Sigmoid colon (tissue), 7 donors: Measurements from ENCODE around the gene CIART. TPM values are rescaled to one million over a fixed set of nuclear protein-coding genes. Genes with fewer than 3 reads are reported as not detected.
"Not testable (repeated sequence)": the region's sequence is repeated elsewhere in the genome, so short reads cannot be mapped to it uniquely, and the experiment has no call there.

Experiments used
- DNase-seq: peaks from one replicate; pipeline ENCODE4 v3.0.0-alpha.2; 2019
- H3K27ac ChIP-seq, 4 donors: fragments of 200-600 bp; sonication (generic); one replicate each; pipeline ENCODE4 v1.5.1; 2016 to 2019; ENCODE audit warnings: mild to moderate bottlenecking in 1 of 4
- H3K27me3 ChIP-seq, 3 donors: fragments of 200-600 bp; sonication (generic); one replicate each; pipeline ENCODE4 v1.5.1; 2019; ENCODE audit warnings: mild to moderate bottlenecking in 1 of 3
- H3K36me3 ChIP-seq, 4 donors: fragments of 200-600 bp; sonication (generic); one replicate each; pipeline ENCODE4 v1.5.1; 2016 to 2019
- H3K4me1 ChIP-seq, 4 donors: fragments of 200-600 bp; sonication (generic); one replicate each; pipeline ENCODE4 v1.5.1; 2017 to 2019
- H3K4me3 ChIP-seq, 4 donors: fragments of 200-600 bp; sonication (generic); one replicate each; pipeline ENCODE4 v1.5.1; 2017 to 2019; ENCODE audit warnings: mild to moderate bottlenecking in 2 of 4, moderate library complexity in 1 of 4
- H3K9me3 ChIP-seq, 4 donors: fragments of 200-600 bp in 3 of 4; sonication (generic) in 3 of 4; one replicate each; pipeline versions ENCODE4 v1.5.1 to v1.6.1; 2013 to 2019
- EP300 ChIP-seq, 4 donors: sonication (generic); formaldehyde crosslinking; IDR thresholded peaks; one replicate each; pipeline ENCODE4 v1.6.1; 2017; ENCODE audit warnings: antibody characterized with exemption in 4 of 4
- POLR2A ChIP-seq, 2 donors: fragments of 450-650 bp; IDR thresholded peaks; one replicate each; pipeline ENCODE4 v1.6.1; 2016; ENCODE audit warnings: antibody characterized with exemption in 2 of 2, mild to moderate bottlenecking in 2 of 2, moderate library complexity in 2 of 2
- POLR2AphosphoS5 ChIP-seq, 4 donors: sonication (generic); formaldehyde crosslinking; IDR thresholded peaks; one replicate each; pipeline ENCODE4 v1.6.1; 2017; ENCODE audit warnings: antibody characterized with exemption in 4 of 4
- WGBS, 2 donors: extraction: QIAGEN DNeasy Blood & Tissue Kit; methylation state at CpG; one replicate each; pipeline ENCODE4 v1.1.7; 2013; 5-methylcytosine and 5-hydroxymethylcytosine counted together
- intact Hi-C: fragments of 100-400 bp; cut with DNase I; formaldehyde crosslinking; loops from one replicate; pipeline ENCODE4 v1.15.1; 2023
- polyA plus RNA-seq, 3 donors: library from polyadenylated mRNA; stranded (reverse); fragments of 200-250 nt; gene quantifications; one replicate each; pipeline ENCODE4 v1.2.3, GENCODE V29; 2013
- total RNA-seq, 4 donors: library from RNA; depleted of rRNA; stranded (reverse); fragments of >200 nt; gene quantifications; one replicate each; pipeline ENCODE4 v1.1.0, GENCODE V29; 2016
- TF ChIP-seq, protein P1 (sequence below), 4 experiments: fragments of 450-650 bp in 3 of 4; fragments of 200-600 bp in 1 of 4; IDR thresholded peaks; one replicate each; pipeline ENCODE4 v1.5.1; 2016 to 2019; ENCODE audit warnings: antibody characterized with exemption in 4 of 4, mild to moderate bottlenecking in 3 of 4, moderate library complexity in 2 of 4
- donor health status: healthy with polysubstance abuse.
- donor health status: Bipolar disorder and iron deficiency.
- donor health status: healthy.

The CIART gene
- total RNA-seq (10 to 100 TPM; 11.4 to 15.3 (median 13.5) TPM), polyA plus RNA-seq (1 to 10 TPM in 2 of 3 donors, not detected in 1; 2.5 to 4.2 TPM)

DNA sequence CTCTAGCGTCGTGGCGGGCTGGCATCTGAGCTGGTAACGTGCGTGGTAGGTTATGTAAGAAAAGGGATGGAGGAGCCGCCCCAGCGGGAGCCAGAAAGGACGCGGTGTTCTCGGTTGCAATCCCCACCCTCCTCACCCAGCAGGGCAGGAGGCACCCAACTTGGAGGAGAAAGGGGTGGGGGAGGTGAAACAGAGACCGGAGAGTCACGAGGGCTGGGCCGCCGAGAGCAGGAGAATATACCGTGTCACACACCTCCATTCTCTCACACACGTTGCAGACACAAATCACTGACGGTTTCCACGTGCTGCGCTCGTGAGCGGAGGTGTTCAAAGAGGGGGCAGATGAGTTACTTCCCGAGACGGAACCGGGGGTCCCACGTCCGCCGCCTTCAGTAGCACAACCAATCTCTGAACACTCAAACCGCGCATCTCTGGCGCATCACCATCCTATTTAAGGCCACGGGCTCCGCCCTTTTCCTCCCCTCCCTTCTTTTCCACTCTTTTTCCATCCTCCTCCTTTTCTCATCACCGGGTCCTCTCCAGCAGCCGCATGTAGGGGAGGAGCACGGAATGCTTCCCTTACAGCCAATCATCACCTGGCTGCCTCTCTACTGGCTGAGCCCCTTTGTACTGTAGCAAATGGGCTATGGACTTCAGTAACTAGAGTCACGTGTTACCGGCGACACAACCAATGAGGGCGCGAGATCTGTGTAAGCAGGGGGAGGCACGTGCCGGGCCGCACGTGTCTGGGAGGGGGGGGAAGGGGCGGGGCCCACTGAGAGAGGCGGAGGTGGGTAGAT is at the start of gene CIART:
TSS of gene CIART (plus strand) at position 797 of the 800 bp plus-strand sequence. CDS start 714 bp downstream, outside the sequence.
- no peaks in the 10 kb centered on the region for H3K27me3 ChIP-seq

DNA sequence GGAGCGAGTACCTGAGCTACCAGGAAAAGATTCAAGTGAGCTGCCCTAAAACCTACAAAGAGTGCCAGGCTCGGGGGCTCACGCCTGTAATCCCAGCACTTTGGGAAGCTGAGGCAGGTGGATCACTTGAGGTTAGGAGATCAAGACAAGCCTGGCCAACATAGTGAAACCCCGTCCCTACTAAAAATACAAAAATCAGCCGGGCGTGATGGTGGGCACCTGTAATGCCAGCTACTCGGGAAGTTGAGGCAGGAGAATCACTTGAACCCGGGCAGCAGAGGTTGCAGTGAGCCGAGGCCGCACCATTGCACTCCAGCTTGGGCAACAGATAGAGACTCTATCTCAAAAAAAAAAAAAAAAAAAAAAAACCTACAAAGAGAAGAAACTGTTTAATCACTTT is 49.4 kb upstream of the CIART start:
- not testable (repeated sequence) for H3K27me3 ChIP-seq, H3K9me3 ChIP-seq, H3K4me3 ChIP-seq, DNase-seq
- peak overlapping the region in 3 of 4 donors; percentile 98 to 99 (median 99) for H3K27ac ChIP-seq
- 91 to 93% methylated on average over 10 of the region's 10 CpGs for WGBS, 2 donors
- H3K36me3 ChIP-seq = peaks cover 0 to 25% (median 0%) of the 10 kb centered on the region in 4 donors
- intact Hi-C loops = loop anchor here (1.0 kb wide), 1 partner anchor 85 kb away; no protein-coding TSS in a partner anchor
- peaks cover 0 to 20% (median 13%) of the 10 kb centered on the region in 4 donors for H3K4me1 ChIP-seq

More for the DNA sequence above, at the start of gene CIART:
- no peaks in the 10 kb centered on the region for H3K9me3 ChIP-seq
- peak; percentile 99 for DNase-seq
- TF ChIP-seq EP300 (IDR thresholded peaks at IDR 0.05) (peak; percentile 29 to 91 (median 69)), POLR2A (IDR thresholded peaks at IDR 0.05) (peak; percentile 4 to 7), POLR2AphosphoS5 (IDR thresholded peaks at IDR 0.05) (peak; percentile 77 to 86 (median 82))
- TF ChIP-seq, protein P1, sequence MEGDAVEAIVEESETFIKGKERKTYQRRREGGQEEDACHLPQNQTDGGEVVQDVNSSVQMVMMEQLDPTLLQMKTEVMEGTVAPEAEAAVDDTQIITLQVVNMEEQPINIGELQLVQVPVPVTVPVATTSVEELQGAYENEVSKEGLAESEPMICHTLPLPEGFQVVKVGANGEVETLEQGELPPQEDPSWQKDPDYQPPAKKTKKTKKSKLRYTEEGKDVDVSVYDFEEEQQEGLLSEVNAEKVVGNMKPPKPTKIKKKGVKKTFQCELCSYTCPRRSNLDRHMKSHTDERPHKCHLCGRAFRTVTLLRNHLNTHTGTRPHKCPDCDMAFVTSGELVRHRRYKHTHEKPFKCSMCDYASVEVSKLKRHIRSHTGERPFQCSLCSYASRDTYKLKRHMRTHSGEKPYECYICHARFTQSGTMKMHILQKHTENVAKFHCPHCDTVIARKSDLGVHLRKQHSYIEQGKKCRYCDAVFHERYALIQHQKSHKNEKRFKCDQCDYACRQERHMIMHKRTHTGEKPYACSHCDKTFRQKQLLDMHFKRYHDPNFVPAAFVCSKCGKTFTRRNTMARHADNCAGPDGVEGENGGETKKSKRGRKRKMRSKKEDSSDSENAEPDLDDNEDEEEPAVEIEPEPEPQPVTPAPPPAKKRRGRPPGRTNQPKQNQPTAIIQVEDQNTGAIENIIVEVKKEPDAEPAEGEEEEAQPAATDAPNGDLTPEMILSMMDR (IDR thresholded peaks at IDR 0.05) = no peak
- H3K27ac ChIP-seq = peak within 1 kb of the TSS; percentile 94 to 96 (median 95)
- peaks cover 0 to 34% (median 29%) of the 10 kb centered on the region in 4 donors for H3K4me1 ChIP-seq
- H3K36me3 ChIP-seq = peaks cover 0 to 34% (median 7%) of the 10 kb centered on the region in 4 donors
- WGBS, 2 donors = 1 to 4% methylated on average over 46 of the region's 46 CpGs
- H3K4me3 ChIP-seq = peak within 1 kb of the TSS; percentile 42 to 71 (median 64)
- intact Hi-C loops = loop anchor here (1.0 to 5.0 kb wide), 4 partner anchors 26 to 120 kb away; partner anchors contain the start of genes PRPF3 and RPRD2

GRCh38 chr1:150233359-150234308 is 48.7 kb upstream of the CIART start:
- Histone ChIP-seq H3K36me3 (peaks cover 0 to 19% (median 0%) of the 10 kb centered on the region in 4 donors), H3K27me3 (no peaks in the 10 kb centered on the region), H3K4me3 (peak overlapping the region; percentile 80 to 96 (median 88)), H3K27ac (peak overlapping the region; percentile 98 to 99 (median 99)), H3K9me3 (no peaks in the 10 kb centered on the region), H3K4me1 (peaks cover 0 to 20% (median 13%) of the 10 kb centered on the region in 4 donors)
- intact Hi-C loops = loop anchor here (1.0 kb wide), 1 partner anchor 85 kb away; no protein-coding TSS in a partner anchor
- WGBS, 2 donors = 9 to 17% methylated on average over 15 of the region's 15 CpGs
- DNase-seq = no peak
- TF ChIP-seq, protein P1 (IDR thresholded peaks at IDR 0.05) = no peak
- TF ChIP-seq POLR2A (IDR thresholded peaks at IDR 0.05) (no peak), POLR2AphosphoS5 (IDR thresholded peaks at IDR 0.05) (no peak), EP300 (IDR thresholded peaks at IDR 0.05) (no peak)

DNA sequence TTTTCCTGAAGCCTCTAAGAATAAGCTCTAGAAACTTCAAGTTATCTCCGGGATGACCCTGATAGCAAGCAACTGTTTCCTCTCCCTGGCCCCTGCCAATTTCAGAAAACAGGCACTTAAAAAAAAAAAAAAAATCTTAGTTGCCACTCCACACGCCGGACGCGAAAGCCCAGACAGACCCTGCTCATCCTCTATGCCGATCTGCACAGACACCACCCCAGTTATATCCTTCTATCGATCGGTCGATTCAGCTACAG is 48.1 kb upstream of the CIART start:
- H3K27ac ChIP-seq = peak overlapping the region; percentile 98 to 99 (median 99)
- no peaks in the 10 kb centered on the region for H3K27me3 ChIP-seq
- peak overlapping the region; percentile 80 to 96 (median 88) for H3K4me3 ChIP-seq
- intact Hi-C loops = no loop called here
- H3K36me3 ChIP-seq = peaks cover 0 to 13% (median 0%) of the 10 kb centered on the region in 4 donors
- 0% methylated on average over 9 of the region's 9 CpGs for WGBS, 2 donors
- peaks cover 0 to 20% (median 13%) of the 10 kb centered on the region in 4 donors for H3K4me1 ChIP-seq
- DNase-seq = no peak
- H3K9me3 ChIP-seq = no peaks in the 10 kb centered on the region
- TF ChIP-seq POLR2A (IDR thresholded peaks at IDR 0.05) (no peak), POLR2AphosphoS5 (IDR thresholded peaks at IDR 0.05) (no peak), EP300 (IDR thresholded peaks at IDR 0.05) (no peak)
- TF ChIP-seq, protein P1 (IDR thresholded peaks at IDR 0.05) = no peak
